GM13976 (cell line): Measurements from ENCODE around the gene ACO1.
A peak's percentile ranks its signal among the peaks of the same experiment; 100 is the strongest.

Experiments
- DNase-seq: peaks from one replicate; pipeline ENCODE4 v3.0.0; 2012; ENCODE audit warnings: low spot score
- in situ Hi-C: fragments of 300-500 bp; cut with MboI; formaldehyde crosslinking; loops from one replicate; pipeline ENCODE4 v1.12.0; 2022; ENCODE audit warnings: low sequenced_read_pairs, mixed read lengths, inconsistent platforms; ENCODE audit not compliant: unreplicated experiment
- TF ChIP-seq, protein P1 (sequence below): IDR thresholded peaks from 2 replicates; pipeline ENCODE4 v1.5.1; 2012; ENCODE audit warnings: borderline replicate concordance, mild to moderate bottlenecking; ENCODE audit not compliant: insufficient read depth; ENCODE audit errors: extremely low read depth, missing control alignments, control extremely low read depth

Gene ACO1

DNA sequence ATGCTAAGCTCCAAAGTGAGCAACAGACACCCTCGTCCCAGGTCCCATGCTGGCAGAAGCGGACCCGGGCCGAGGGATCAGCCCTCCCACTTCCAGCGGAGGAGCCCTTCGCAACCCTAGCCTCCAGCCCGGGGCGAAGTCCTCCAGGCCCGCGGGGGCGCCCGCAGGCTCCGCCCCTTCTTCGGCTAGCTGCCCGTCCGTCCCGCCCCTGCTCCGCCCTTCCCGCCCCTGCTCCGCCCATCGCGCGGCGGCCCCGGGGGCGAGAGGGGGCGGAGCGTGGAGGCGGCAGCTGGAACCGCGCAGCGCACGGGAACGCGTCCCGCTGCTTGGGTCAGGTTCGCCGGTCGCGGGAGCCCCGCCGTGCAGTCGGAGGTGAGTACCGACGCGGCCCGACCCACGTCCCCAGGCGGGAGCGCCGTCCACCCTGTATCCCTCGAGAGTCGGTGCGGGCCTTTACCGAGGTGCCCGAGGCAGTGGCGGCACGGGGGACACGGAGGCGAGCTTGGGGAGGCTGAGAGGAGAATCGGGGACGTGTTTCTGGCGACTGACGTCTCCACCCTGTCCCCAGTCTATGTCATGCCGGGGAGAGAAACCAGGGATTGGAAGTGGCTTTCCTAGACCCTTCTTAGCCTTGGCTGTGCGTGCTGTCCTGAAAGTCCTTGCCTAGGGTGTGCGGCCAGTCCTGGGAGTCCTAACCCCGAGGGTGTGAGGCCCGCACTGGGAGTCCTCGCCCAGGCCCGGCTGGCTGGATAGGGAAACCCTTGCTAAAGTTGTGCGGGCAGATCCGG lies at the start of gene ACO1:
ACO1 (plus strand) TSS at position 280 of the 788 bp plus-strand sequence. CDS start 20,864 bp downstream, outside the sequence.
- in situ Hi-C loops: loop anchor here (5.0 to 10.0 kb wide), 3 partner anchors 193 to 600 kb away; no protein-coding TSS in a partner anchor
- peak; percentile 97 for DNase-seq
- TF ChIP-seq, protein P1, sequence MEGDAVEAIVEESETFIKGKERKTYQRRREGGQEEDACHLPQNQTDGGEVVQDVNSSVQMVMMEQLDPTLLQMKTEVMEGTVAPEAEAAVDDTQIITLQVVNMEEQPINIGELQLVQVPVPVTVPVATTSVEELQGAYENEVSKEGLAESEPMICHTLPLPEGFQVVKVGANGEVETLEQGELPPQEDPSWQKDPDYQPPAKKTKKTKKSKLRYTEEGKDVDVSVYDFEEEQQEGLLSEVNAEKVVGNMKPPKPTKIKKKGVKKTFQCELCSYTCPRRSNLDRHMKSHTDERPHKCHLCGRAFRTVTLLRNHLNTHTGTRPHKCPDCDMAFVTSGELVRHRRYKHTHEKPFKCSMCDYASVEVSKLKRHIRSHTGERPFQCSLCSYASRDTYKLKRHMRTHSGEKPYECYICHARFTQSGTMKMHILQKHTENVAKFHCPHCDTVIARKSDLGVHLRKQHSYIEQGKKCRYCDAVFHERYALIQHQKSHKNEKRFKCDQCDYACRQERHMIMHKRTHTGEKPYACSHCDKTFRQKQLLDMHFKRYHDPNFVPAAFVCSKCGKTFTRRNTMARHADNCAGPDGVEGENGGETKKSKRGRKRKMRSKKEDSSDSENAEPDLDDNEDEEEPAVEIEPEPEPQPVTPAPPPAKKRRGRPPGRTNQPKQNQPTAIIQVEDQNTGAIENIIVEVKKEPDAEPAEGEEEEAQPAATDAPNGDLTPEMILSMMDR: no peak

DNA sequence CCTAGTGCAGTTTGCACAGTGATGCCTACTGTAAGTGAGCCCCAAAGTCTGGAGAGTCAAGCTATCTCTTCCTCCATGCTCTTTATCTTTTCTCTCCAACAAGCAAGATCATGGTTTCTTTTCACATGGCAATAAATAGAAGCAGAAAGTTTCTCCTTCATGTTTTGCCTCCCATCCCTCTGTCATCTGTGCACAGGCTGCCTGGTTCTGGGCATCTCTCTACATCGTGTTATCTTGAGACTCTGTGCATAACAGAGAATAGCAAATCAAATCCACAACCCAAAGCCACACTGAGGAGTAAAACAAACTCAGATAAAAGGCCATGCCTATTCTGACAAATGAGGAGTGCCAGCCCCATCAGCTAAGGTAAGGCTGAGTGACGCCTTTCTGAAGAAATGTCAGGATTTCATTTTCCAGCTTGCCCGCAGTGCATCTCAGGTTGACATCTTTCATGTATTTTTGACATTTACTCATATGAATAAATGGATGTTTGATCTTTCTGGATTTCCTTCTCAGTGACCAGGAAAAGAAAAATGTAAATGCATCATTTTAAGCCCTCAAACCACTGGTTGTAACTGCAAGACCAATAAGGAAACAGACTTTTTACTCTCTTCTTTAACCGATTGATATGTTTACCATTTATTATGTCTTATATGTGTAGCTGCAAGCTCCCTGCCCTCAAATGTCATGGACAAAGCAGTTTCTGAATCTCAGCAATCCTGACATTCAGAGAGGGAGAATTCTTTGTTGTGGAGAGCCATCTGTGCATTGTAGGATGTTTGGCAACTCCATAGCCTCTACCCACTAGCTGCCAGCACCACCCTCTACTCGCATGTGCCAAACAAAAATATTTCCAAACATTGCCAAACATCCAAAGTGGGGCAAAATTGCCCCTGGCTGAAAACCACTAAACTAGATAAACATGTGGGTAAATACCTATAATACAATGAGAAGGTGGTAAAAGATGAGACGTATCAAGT lies 49.2 kb upstream of the ACO1 start:
- no peak for DNase-seq
- in situ Hi-C loops: no loop called here
- TF ChIP-seq, protein P1: no peak

DNA sequence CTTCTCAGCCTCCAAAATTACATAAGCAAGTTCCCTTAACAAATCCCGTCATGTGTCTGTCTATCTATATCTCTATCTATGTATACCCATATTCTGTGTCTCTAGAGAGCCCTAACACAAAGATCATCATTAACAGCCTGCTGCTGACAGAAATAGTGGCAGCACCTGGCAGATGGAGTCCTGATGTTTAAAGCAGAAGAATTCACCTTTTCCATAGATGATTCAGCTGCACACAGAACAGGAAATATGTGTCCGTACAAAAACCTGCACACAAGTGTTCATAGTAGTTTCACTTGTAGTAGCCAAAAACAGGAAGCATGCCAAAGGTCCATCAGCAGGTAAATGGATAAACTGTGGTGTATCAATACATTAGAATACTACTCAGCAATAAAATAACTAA lies 45.0 kb upstream of the ACO1 start:
- TF ChIP-seq, protein P1: no peak
- no peak for DNase-seq
- in situ Hi-C loops: no loop called here

DNA sequence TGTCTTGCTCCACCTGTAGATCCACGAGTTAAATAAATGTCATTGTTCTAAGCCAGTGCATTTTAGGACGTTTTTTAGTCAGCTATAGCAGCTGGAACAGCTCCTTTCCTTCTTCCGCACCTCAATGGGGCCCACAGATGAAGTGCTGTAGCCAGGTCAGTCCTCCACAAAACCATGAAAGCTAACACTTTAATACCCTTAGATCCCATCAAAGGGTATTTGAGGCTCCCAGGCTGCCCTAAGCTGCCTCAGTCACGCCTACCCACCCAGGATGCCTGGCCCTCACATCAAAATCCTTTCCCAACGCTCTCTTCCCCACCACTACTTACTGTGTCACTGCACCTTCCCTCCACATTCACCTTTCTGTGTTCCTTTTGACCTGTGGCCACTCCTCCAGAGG lies 44.1 kb upstream of the ACO1 start:
- TF ChIP-seq, protein P1: no peak
- no peak for DNase-seq
- in situ Hi-C loops: no loop called here

DNA sequence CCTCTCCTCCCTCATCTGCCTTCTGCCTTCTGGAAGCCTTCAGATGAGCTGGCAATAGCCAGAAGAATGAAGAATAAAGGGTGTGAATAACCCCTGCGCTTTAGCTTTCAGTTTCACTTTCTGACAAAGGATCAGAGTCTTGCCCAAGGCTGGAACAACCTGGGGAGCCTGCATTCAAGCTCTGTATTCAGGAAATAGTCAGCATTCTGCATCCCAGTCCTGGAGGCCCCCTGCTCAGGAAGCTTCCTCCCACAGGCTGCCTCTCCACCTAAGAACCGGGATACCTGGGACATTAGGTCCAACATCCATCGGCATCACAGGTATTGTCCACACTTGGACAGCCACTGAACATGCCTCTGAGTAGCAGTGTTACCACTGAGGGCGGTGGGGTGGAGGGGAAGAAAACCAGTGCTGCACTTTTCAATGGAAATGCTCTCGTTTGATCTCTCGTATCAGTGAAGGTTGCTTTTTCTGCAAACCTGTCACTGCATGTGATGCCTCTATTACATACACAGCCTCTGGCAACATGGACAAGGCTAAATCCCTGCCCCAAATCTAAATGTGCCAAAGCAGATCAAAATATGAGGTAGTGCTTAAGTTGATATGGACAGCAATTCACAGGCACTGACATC lies 39.8 kb upstream of the ACO1 start:
- DNase-seq: no peak
- in situ Hi-C loops: no loop called here
- TF ChIP-seq, protein P1: no peak

DNA sequence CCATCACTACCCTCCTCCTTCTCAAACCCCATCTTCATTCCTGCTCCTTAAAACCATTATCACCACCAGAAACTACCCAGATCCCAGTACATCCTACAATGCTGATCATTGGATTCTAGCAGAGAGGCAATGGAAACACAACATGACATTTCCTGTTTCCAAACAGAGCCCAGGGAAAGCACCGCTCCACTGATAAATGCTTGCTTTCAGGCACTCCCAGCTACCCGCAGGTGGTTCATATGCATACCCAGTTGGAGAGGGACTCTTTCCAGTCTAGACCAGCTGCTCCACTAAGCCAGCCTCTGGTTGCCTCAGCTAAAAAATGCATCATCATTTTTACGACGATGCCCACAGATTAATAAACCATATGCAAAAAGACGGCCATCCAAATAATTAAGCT lies 39.2 kb upstream of the ACO1 start:
- no peak for DNase-seq
- in situ Hi-C loops: no loop called here
- TF ChIP-seq, protein P1: no peak
